Thymus (tissue), 11 donors: ENCODE measurements around the gene DOK3. TPM values are rescaled to one million over a fixed set of nuclear protein-coding genes. Genes with fewer than 3 reads are reported as not detected.

Experiments used
- DNase-seq, 9 donors: peaks; one replicate each; pipeline ENCODE4 v3.0.0-alpha.2; 2013; ENCODE audit warnings: low spot score in 9 of 9, low read depth in 6 of 9, missing footprints in 1 of 9
- H3K27ac ChIP-seq, 2 donors: one replicate each; pipeline ENCODE4 v1.5.1; 2013; ENCODE audit warnings: control low read depth in 1 of 2, low read depth in 1 of 2, low read length in 1 of 2, mild to moderate bottlenecking in 1 of 2, moderate library complexity in 1 of 2
- H3K27me3 ChIP-seq, 2 donors: one replicate each; pipeline ENCODE4 v1.5.1; 2013; ENCODE audit warnings: low read length in 1 of 2; ENCODE audit not compliant: control insufficient read depth in 2 of 2, insufficient read depth in 1 of 2
- H3K36me3 ChIP-seq, 2 donors: one replicate each; pipeline ENCODE4 v1.5.1; 2013; ENCODE audit warnings: low read length in 1 of 2, mild to moderate bottlenecking in 1 of 2, moderate library complexity in 1 of 2; ENCODE audit not compliant: control insufficient read depth in 2 of 2, insufficient read depth in 2 of 2
- H3K4me1 ChIP-seq, 2 donors: one replicate each; pipeline ENCODE4 v1.5.1; 2013; ENCODE audit warnings: low read length in 2 of 2; ENCODE audit not compliant: control insufficient read depth in 2 of 2, insufficient read depth in 2 of 2
- H3K4me3 ChIP-seq, 2 donors: one replicate each; pipeline ENCODE4 v1.5.1; 2013; ENCODE audit warnings: low read length in 2 of 2, control low read depth in 1 of 2, mild to moderate bottlenecking in 1 of 2
- H3K9me3 ChIP-seq, 2 donors: one replicate each; pipeline ENCODE4 v1.5.1; 2013; ENCODE audit warnings: low read length in 1 of 2, mild to moderate bottlenecking in 1 of 2; ENCODE audit not compliant: control insufficient read depth in 2 of 2, insufficient read depth in 1 of 2
- WGBS: extraction: QIAGEN DNeasy Blood & Tissue Kit; methylation state at CpG from one replicate; pipeline ENCODE4 v1.1.7; 2013; 5-methylcytosine and 5-hydroxymethylcytosine counted together
- polyA plus RNA-seq: library from polyadenylated mRNA; stranded (reverse); fragments of 200-250 nt; gene quantifications from one replicate; pipeline ENCODE4 v1.2.3, GENCODE V29; 2013
- total RNA-seq: library from RNA; stranded (reverse); fragments of 120-200 nt; gene quantifications from one replicate; pipeline ENCODE4 v1.2.4, GENCODE V29; 2013
- donor health status: healthy.

The DOK3 gene
- total and polyA plus RNA-seq, 2 donors = 3.3 to 13.4 TPM

DNA sequence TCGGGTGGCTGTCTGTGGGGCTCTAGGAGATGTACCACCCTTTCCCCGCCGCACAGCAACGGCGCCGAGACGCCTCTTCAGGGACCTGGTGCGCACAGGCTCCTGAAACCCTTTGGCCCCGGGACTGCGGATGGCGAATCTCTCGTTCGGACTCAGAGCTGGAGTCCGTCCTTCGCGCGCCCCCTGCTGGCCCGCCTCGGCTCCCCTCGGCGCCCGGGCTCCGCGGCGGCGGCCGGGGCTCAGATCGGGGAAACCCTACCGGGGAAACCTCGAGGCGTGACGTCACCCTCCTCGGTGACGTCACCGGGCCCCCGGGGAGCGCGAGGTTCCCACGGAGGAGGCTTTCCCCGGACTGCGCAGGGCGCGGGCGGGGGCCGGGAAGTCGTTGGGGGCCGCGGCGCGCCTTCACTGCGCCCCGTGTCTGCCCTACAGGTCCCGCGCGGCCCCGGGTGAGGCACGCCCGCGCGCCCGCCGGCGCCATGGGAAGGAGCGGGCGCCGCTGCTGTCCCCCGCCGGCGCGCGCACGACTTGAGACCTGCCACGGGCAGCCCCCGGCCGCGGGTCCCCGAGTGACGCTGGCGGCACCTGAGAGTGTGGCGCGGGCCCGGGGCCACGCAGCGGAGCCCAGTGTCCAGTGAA is 55.1 kb downstream of the DOK3 start:
- under 1% methylated on average over 84 of the region's 84 CpGs for WGBS
- Histone ChIP-seq H3K4me1 (peaks cover 8 to 34% of the 10 kb centered on the region in 2 donors), H3K4me3 (peak overlapping the region; percentile 42 to 63), H3K27me3 (peaks cover 0 to 31% of the 10 kb centered on the region in 2 donors), H3K27ac (peak overlapping the region; percentile 58 to 80), H3K9me3 (no peaks in the 10 kb centered on the region), H3K36me3 (peaks cover 22 to 28% of the 10 kb centered on the region in 2 donors)
- peak in 7 of 9 donors; percentile 81 to 93 (median 89) for DNase-seq

DNA sequence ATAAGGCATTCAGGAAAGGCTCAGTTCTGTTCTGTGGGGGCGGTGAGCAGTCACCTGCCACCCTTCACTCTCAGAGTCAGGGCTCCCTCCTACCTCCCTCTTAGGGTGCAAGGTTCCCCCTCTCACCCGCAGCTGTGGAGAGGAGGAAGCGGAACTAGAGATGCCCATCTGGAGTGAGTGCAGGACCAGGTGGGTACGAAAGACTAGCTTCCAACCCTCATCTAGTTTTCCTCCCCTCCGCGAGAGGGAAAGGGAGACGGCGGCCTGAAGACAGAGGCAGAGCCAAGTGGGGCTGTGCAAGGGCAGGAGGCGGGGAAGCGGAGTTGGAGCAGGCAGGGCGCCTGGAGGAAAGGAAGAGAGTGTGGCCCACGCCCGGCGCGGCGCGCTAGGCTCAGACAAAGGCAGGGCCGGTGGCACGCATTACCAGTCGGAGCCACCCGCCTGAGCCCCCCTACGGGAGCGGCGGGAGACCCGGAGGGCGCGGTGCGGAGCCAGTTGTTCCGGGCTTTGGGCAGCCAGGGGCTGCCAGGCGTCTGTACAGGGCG is 55.7 kb downstream of the DOK3 start:
- Histone ChIP-seq H3K4me1 (peaks cover 8 to 34% of the 10 kb centered on the region in 2 donors), H3K9me3 (no peaks in the 10 kb centered on the region), H3K36me3 (peaks cover 17 to 23% of the 10 kb centered on the region in 2 donors), H3K4me3 (peak overlapping the region; percentile 41 to 63), H3K27ac (no peak overlapping the region), H3K27me3 (peaks cover 4 to 37% of the 10 kb centered on the region in 2 donors)
- WGBS = 2% methylated on average over 31 of the region's 31 CpGs
- peak in 2 of 9 donors; percentile 46 to 78 for DNase-seq

- Histone ChIP-seq H3K27me3 (peaks cover 13 to 46% of the 10 kb centered on the region in 2 donors), H3K36me3 (peaks cover 7 to 13% of the 10 kb centered on the region in 2 donors), H3K27ac (no peak overlapping the region), H3K4me3 (no peak overlapping the region), H3K9me3 (no peaks in the 10 kb centered on the region), H3K4me1 (peaks cover 10 to 42% of the 10 kb centered on the region in 2 donors)
- DNase-seq = no peak
- 93% methylated on average over 17 of the region's 17 CpGs for WGBS
These were observed 56.7 kb downstream of the DOK3 start for GRCh38 chr5:177452688-177453638.

Other genes starting within 250 kb of the DOK3 start
- 15.9 TPM for gene RAB24, start 206.1 kb downstream of the DOK3 start, total RNA-seq
- 82.8 TPM for gene RAB24, start 206.1 kb downstream of the DOK3 start, polyA plus RNA-seq
- gene PRELID1, start 206.0 kb downstream of the DOK3 start, total RNA-seq = 105 TPM
- gene PRELID1, start 206.0 kb downstream of the DOK3 start, polyA plus RNA-seq = 79.1 TPM
- gene MXD3, start 197.9 kb downstream of the DOK3 start, total RNA-seq = 44.8 TPM
- 16.1 TPM for gene MXD3, start 197.9 kb downstream of the DOK3 start, polyA plus RNA-seq
- 117 TPM for gene LMAN2, start 158.2 kb downstream of the DOK3 start, total RNA-seq
- gene LMAN2, start 158.2 kb downstream of the DOK3 start, polyA plus RNA-seq = 95.3 TPM
- gene RGS14, start 151.9 kb downstream of the DOK3 start, total RNA-seq = 49.5 TPM
- 52.7 TPM for gene RGS14, start 151.9 kb downstream of the DOK3 start, polyA plus RNA-seq
- gene SLC34A1, start 125.4 kb downstream of the DOK3 start, total RNA-seq = 0.05 TPM
- 0.02 TPM for gene SLC34A1, start 125.4 kb downstream of the DOK3 start, polyA plus RNA-seq
- gene PFN3, start 109.2 kb downstream of the DOK3 start, total RNA-seq = not detected
- gene PFN3, start 109.2 kb downstream of the DOK3 start, polyA plus RNA-seq = not detected
- gene F12, start 100.3 kb downstream of the DOK3 start, total RNA-seq = 0.19 TPM
- gene F12, start 100.3 kb downstream of the DOK3 start, polyA plus RNA-seq = 1.2 TPM
- 57.4 TPM for gene GRK6, start 83.2 kb downstream of the DOK3 start, total RNA-seq
- 36.3 TPM for gene GRK6, start 83.2 kb downstream of the DOK3 start, polyA plus RNA-seq
- 3.6 TPM for gene PRR7, start 63.0 kb downstream of the DOK3 start, total RNA-seq
- gene PRR7, start 63.0 kb downstream of the DOK3 start, polyA plus RNA-seq = 1.6 TPM
- gene DBN1, start 36.2 kb downstream of the DOK3 start, total RNA-seq = 32.3 TPM
- gene DBN1, start 36.2 kb downstream of the DOK3 start, polyA plus RNA-seq = 34.3 TPM
- 10.8 TPM for gene PDLIM7, start 12.2 kb downstream of the DOK3 start, total RNA-seq
- gene PDLIM7, start 12.2 kb downstream of the DOK3 start, polyA plus RNA-seq = 61.9 TPM
- gene DDX41, start 7.1 kb upstream of the DOK3 start, total RNA-seq = 78.0 TPM
- gene DDX41, start 7.1 kb upstream of the DOK3 start, polyA plus RNA-seq = 71.3 TPM
- gene FAM193B, start 44.7 kb upstream of the DOK3 start, total RNA-seq = 41.7 TPM
- 527 TPM for gene FAM193B, start 44.7 kb upstream of the DOK3 start, polyA plus RNA-seq
- 37.9 TPM for gene TMED9, start 82.4 kb upstream of the DOK3 start, total RNA-seq
- gene TMED9, start 82.4 kb upstream of the DOK3 start, polyA plus RNA-seq = 104 TPM
- gene B4GALT7, start 90.3 kb upstream of the DOK3 start, total RNA-seq = 14.1 TPM
- 29.1 TPM for gene B4GALT7, start 90.3 kb upstream of the DOK3 start, polyA plus RNA-seq